GM12878 (cell line): ENCODE results near the gene INHBC. TPM values are rescaled to one million over a fixed set of nuclear protein-coding genes. Genes with fewer than 3 reads are reported as not detected.

Experiments
- CHD4 ChIP-seq: fragments of 200-600 bp; sonication (generic); IDR thresholded peaks from 2 replicates; pipeline ENCODE4 v1.6.1; 2016; ENCODE audit warnings: mild to moderate bottlenecking
- GABPA ChIP-seq: IDR thresholded peaks from 2 replicates; pipeline ENCODE4 v1.6.1; 2014; ENCODE audit warnings: antibody characterized with exemption, low read depth, mild to moderate bottlenecking, inconsistent platforms
- HDAC2 ChIP-seq: fragments of 200-600 bp; sonication (generic); IDR thresholded peaks from 2 replicates; pipeline ENCODE4 v1.6.1; 2017
- HDAC6 ChIP-seq: fragments of 200-600 bp; sonication (generic); IDR thresholded peaks from one replicate; pipeline ENCODE4 v1.8.0; 2017; ENCODE audit warnings: antibody characterized with exemption; ENCODE audit not compliant: unreplicated experiment
- HDGF ChIP-seq: fragments of 450-650 bp; IDR thresholded peaks from 2 replicates; pipeline ENCODE4 v1.6.1; 2016; ENCODE audit warnings: antibody characterized with exemption
- IKZF1 ChIP-seq: fragments of 450-650 bp; conservative IDR thresholded peaks from 2 replicates; pipeline ENCODE4 v1.6.1; 2017; ENCODE audit warnings: antibody characterized with exemption, mild to moderate bottlenecking
- MEF2A ChIP-seq: IDR thresholded peaks from 2 replicates; pipeline ENCODE4 v1.6.1; 2011; ENCODE audit warnings: low read depth, mild to moderate bottlenecking, low read length, moderate library complexity; ENCODE audit not compliant: insufficient read depth
- MXI1 ChIP-seq: fragments of 150-350 bp; IDR thresholded peaks from 2 replicates; pipeline ENCODE4 v1.6.1; 2011; ENCODE audit warnings: low read depth, mild to moderate bottlenecking, inconsistent platforms, low read length, improper control_type of control experiment
- PAX8 ChIP-seq: fragments of 450-650 bp; IDR thresholded peaks from 2 replicates; pipeline ENCODE4 v1.6.1; 2017; ENCODE audit warnings: mild to moderate bottlenecking, moderate library complexity
- POLR2A ChIP-seq: IDR thresholded peaks from 2 replicates; pipeline ENCODE4 v1.6.1; 2011; ENCODE audit warnings: low read depth, mild to moderate bottlenecking, low read length
- POLR2AphosphoS5 ChIP-seq: IDR thresholded peaks from 2 replicates; pipeline ENCODE4 v1.6.1; 2011; ENCODE audit warnings: mild to moderate bottlenecking, low read length, inconsistent platforms
- SIN3A ChIP-seq: IDR thresholded peaks from 2 replicates; pipeline ENCODE4 v1.6.1; 2012; ENCODE audit warnings: low read depth, low read length, improper control_type of control experiment
- SMARCA5 ChIP-seq: fragments of 450-650 bp; IDR thresholded peaks from 2 replicates; pipeline ENCODE4 v1.6.1; 2017; ENCODE audit warnings: mild to moderate bottlenecking
- SREBF2 ChIP-seq: IDR thresholded peaks from 2 replicates; pipeline ENCODE4 v1.6.1; 2012; ENCODE audit warnings: mild to moderate bottlenecking, low read length
- TAF1 ChIP-seq: IDR thresholded peaks from 2 replicates; pipeline ENCODE4 v1.6.1; 2011; ENCODE audit warnings: mild to moderate bottlenecking, low read depth, low read length, borderline replicate concordance
- TCF7 ChIP-seq: IDR thresholded peaks from 2 replicates; pipeline ENCODE4 v1.6.1; 2014; ENCODE audit warnings: antibody characterized with exemption, borderline replicate concordance
- WRNIP1 ChIP-seq: IDR thresholded peaks from 2 replicates; pipeline ENCODE4 v1.6.1; 2011; ENCODE audit warnings: low read depth, low read length, improper control_type of control experiment, borderline replicate concordance
- ZNF217 ChIP-seq: fragments of 450-650 bp; IDR thresholded peaks from 2 replicates; pipeline ENCODE4 v1.6.1; 2017; ENCODE audit warnings: antibody characterized with exemption, mild to moderate bottlenecking
- ZNF24 ChIP-seq: fragments of 450-650 bp; IDR thresholded peaks from 2 replicates; pipeline ENCODE4 v1.6.1; 2017; ENCODE audit warnings: antibody characterized with exemption, mild to moderate bottlenecking
- polyA plus RNA-seq, 11 experiments: library from polyadenylated mRNA; depleted of rRNA in 4 of 11; unstranded in 6 of 11; stranded (reverse) in 5 of 11; fragments of >200 nt; fragmentation: Nextera tagmentation in 4 of 11; fragmentation: Illumina TruSeq in 1 of 11; extraction: Ambion mirVana in 4 of 11; extraction: Trizol in 1 of 11; gene quantifications; 1 replicate in 1 of 11; 2 replicates in 10 of 11; pipeline versions ENCODE4 v1.2.1 to v1.2.3, GENCODE V29; 2011 to 2016; ENCODE audit warnings: inconsistent platforms in 2 of 11, missing spikeins in 2 of 11, low read depth in 1 of 11
- total RNA-seq, 4 experiments: library from RNA; depleted of rRNA in 3 of 4; stranded (reverse); fragments of >200 nt in 3 of 4; fragmentation: Illumina TruSeq in 1 of 4; extraction: Trizol in 1 of 4; gene quantifications; 2 replicates each; pipeline versions ENCODE4 v1.2.1 to v1.2.3, GENCODE V29; 2013 to 2021
- TF ChIP-seq, protein P1 (sequence below): fragments of 450-650 bp; formaldehyde crosslinking; IDR thresholded peaks from 2 replicates; pipeline ENCODE4 v1.5.0; 2022; ENCODE audit warnings: mild to moderate bottlenecking, missing genetic modification characterization
- TF ChIP-seq, protein P2 (sequence below): IDR thresholded peaks from 2 replicates; pipeline ENCODE4 v1.6.1; 2012; ENCODE audit warnings: low read depth, low read length, improper control_type of control experiment
- TF ChIP-seq, protein P3 (sequence below): IDR thresholded peaks from 2 replicates; pipeline ENCODE4 v1.6.1; 2012; ENCODE audit warnings: mild to moderate bottlenecking, low read depth, low read length
- TF ChIP-seq, protein P4 (sequence below), 3 experiments: IDR thresholded peaks in 2 of 3; conservative IDR thresholded peaks in 1 of 3; 2 replicates each; pipeline ENCODE4 v1.5.1; 2011; ENCODE audit warnings: low read depth in 3 of 3, low read length in 3 of 3, mild to moderate bottlenecking in 3 of 3, control low read depth in 2 of 3, moderate library complexity in 2 of 3, inconsistent platforms in 1 of 3, mixed read lengths in 1 of 3; ENCODE audit not compliant: control insufficient read depth in 2 of 3, insufficient read depth in 1 of 3; ENCODE audit errors: extremely low read depth in 1 of 3

INHBC gene
- total and polyA plus RNA-seq, 10 of the 15 experiments (the other 5 are each of a cell fraction or from before 2014, with no cell fraction given), result 0.04 to 0.22 (median 0.13) TPM; not detected in 5

DNA sequence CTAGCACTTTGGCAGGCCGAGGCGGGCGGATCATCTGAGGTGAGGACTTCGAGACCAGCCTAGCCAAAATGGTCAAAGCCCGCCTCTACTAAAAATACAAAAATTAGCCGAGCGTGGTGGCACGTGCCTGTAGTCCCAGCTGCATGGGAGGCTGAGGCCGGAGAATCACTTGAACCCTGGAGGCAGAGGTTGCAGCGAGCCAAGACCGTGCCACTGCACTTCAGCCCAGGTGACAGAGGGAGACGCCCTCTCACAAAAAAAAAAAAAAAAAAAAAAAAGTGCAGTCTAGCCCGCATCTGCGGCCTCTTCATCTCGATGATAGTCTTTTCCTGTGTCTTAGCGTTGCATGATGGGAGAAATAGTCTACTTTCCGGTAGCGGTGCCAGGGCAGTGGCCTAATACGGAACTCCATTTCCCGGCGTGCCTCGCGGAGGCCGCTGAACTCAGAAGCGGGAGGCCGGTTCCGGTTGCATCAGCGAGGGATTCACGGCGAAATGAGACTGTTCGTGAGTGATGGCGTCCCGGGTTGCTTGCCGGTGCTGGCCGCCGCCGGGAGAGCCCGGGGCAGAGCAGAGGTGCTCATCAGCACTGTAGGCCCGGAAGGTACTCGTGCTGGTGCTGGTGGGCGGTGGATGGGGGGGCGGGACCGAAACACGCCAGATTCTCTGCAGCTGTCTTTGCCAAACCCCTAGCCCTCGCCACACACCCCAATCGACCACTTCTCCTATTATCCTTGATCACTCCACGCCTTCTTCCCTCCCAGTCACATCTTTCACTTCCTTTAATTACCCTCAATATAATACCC, 53.2 kb downstream of the INHBC start, which contains the start of gene MARS1 (continued):
- TF ChIP-seq, protein P1, sequence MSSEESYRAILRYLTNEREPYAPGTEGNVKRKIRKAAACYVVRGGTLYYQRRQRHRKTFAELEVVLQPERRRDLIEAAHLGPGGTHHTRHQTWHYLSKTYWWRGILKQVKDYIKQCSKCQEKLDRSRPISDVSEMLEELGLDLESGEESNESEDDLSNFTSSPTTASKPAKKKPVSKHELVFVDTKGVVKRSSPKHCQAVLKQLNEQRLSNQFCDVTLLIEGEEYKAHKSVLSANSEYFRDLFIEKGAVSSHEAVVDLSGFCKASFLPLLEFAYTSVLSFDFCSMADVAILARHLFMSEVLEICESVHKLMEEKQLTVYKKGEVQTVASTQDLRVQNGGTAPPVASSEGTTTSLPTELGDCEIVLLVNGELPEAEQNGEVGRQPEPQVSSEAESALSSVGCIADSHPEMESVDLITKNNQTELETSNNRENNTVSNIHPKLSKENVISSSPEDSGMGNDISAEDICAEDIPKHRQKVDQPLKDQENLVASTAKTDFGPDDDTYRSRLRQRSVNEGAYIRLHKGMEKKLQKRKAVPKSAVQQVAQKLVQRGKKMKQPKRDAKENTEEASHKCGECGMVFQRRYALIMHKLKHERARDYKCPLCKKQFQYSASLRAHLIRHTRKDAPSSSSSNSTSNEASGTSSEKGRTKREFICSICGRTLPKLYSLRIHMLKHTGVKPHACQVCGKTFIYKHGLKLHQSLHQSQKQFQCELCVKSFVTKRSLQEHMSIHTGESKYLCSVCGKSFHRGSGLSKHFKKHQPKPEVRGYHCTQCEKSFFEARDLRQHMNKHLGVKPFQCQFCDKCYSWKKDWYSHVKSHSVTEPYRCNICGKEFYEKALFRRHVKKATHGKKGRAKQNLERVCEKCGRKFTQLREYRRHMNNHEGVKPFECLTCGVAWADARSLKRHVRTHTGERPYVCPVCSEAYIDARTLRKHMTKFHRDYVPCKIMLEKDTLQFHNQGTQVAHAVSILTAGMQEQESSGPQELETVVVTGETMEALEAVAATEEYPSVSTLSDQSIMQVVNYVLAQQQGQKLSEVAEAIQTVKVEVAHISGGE (CRISPR knock-in tag), result no peak
- TF ChIP-seq TAF1, result peak; percentile 55; the same call in 1 of the 2 replicates
- 0 out of 2 replicates have a peak, but pooled peaks have one; percentile 18 for TF ChIP-seq ZNF217
- TF ChIP-seq ZNF24, result no peak
- peak; percentile 92 for TF ChIP-seq IKZF1
- TF ChIP-seq HDAC2, result no peak
- peak; percentile 95 for TF ChIP-seq POLR2A
- TF ChIP-seq, protein P2, sequence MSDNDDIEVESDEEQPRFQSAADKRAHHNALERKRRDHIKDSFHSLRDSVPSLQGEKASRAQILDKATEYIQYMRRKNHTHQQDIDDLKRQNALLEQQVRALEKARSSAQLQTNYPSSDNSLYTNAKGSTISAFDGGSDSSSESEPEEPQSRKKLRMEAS, result 0 out of 2 replicates have a peak, but pooled peaks have one; percentile 22
- peak; percentile 94 for TF ChIP-seq GABPA
- no peak for TF ChIP-seq CHD4
- TF ChIP-seq MEF2A, result no peak
- no peak for TF ChIP-seq TCF7
- no peak for TF ChIP-seq SREBF2
- TF ChIP-seq, protein P3, sequence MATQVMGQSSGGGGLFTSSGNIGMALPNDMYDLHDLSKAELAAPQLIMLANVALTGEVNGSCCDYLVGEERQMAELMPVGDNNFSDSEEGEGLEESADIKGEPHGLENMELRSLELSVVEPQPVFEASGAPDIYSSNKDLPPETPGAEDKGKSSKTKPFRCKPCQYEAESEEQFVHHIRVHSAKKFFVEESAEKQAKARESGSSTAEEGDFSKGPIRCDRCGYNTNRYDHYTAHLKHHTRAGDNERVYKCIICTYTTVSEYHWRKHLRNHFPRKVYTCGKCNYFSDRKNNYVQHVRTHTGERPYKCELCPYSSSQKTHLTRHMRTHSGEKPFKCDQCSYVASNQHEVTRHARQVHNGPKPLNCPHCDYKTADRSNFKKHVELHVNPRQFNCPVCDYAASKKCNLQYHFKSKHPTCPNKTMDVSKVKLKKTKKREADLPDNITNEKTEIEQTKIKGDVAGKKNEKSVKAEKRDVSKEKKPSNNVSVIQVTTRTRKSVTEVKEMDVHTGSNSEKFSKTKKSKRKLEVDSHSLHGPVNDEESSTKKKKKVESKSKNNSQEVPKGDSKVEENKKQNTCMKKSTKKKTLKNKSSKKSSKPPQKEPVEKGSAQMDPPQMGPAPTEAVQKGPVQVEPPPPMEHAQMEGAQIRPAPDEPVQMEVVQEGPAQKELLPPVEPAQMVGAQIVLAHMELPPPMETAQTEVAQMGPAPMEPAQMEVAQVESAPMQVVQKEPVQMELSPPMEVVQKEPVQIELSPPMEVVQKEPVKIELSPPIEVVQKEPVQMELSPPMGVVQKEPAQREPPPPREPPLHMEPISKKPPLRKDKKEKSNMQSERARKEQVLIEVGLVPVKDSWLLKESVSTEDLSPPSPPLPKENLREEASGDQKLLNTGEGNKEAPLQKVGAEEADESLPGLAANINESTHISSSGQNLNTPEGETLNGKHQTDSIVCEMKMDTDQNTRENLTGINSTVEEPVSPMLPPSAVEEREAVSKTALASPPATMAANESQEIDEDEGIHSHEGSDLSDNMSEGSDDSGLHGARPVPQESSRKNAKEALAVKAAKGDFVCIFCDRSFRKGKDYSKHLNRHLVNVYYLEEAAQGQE, result no peak
- TF ChIP-seq MXI1, result peak; percentile 75; the same call in 1 of the 2 replicates
- TF ChIP-seq POLR2AphosphoS5, result peak; percentile 82; the same call in 1 of the 2 replicates
- TF ChIP-seq, protein P4, sequence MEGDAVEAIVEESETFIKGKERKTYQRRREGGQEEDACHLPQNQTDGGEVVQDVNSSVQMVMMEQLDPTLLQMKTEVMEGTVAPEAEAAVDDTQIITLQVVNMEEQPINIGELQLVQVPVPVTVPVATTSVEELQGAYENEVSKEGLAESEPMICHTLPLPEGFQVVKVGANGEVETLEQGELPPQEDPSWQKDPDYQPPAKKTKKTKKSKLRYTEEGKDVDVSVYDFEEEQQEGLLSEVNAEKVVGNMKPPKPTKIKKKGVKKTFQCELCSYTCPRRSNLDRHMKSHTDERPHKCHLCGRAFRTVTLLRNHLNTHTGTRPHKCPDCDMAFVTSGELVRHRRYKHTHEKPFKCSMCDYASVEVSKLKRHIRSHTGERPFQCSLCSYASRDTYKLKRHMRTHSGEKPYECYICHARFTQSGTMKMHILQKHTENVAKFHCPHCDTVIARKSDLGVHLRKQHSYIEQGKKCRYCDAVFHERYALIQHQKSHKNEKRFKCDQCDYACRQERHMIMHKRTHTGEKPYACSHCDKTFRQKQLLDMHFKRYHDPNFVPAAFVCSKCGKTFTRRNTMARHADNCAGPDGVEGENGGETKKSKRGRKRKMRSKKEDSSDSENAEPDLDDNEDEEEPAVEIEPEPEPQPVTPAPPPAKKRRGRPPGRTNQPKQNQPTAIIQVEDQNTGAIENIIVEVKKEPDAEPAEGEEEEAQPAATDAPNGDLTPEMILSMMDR (IDR thresholded peaks at IDR 0.05 in 2 of 3, conservative IDR thresholded peaks at IDR 0.05 in 1 of 3; ENCODE audit: control insufficient read depth in 2 of 3, extremely low read depth in 1 of 3, insufficient read depth in 1 of 3, low read depth in 3 of 3, low read length in 3 of 3), result peak; percentile 34 to 41 (median 37); a peak in 4 of 6 replicates
- no peak for TF ChIP-seq WRNIP1
- no peak for TF ChIP-seq HDGF
- TF ChIP-seq HDAC6, result no peak
- 0 out of 2 replicates have a peak, but pooled peaks have one; percentile 41 for TF ChIP-seq SMARCA5
- TF ChIP-seq SIN3A, result peak; percentile 69; the same call in 1 of the 2 replicates
- TF ChIP-seq PAX8, result no peak
